ENCODE measurements around the gene RELT. TPM values are rescaled to one million over a fixed set of nuclear protein-coding genes. Genes with fewer than 3 reads are reported as not detected.

Gene RELT
- total and polyA plus RNA-seq, 2 donors (not counting 1 experiment from before 2014, with no cell fraction given): 71.6 to 92.4 TPM

DNA sequence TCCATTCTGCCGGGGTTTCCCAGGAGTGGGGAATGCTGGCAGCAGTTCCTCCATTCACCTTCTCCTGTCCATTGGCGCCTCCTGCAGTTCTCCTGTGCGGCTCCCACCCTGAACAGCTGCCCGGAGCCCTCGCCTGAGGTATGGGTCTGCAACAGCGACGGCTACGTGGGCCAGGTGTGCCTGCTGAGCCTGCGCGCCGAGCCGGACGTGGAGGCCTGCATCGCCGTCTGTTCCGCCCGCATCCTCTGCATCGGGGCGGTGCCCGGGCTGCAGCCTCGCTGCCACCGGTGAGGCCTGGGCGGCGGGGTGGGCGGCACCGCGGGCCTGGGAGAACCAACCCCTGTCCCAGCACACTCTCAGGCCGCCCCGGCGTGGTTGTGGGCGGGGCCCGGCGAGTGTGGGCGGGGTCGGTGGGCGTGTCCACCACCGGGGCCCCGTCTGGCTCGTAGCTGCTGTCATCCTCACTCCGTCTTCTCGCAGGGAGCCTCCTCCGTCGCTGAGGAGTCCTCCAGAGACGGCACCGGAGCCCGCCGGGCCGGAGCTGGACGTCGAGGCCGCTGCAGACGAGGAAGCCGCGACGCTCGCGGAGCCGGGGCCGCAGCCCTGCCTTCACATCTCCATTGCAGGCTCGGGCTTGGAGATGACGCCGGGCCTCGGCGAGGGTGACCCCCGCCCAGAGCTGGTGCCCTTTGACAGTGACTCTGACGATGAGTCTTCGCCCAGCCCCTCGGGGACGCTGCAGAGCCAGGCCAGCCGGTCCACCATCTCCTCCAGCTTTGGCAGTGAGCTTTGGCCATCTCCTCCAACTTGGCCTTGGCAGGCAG is 14.0 kb upstream of the RELT start:
- Histone ChIP-seq H3K9ac (ENCODE audit: low read length) (no peak overlapping the region), H3K36me3 (replicated peaks in 1 of 2; ENCODE audit: control extremely low read depth in 1 of 2, control insufficient read depth in 1 of 2, extremely low read depth in 1 of 2, insufficient read depth in 2 of 2, low read length in 1 of 2) (no peaks in the 10 kb centered on the region), H3K9me3 (ENCODE audit: control extremely low read depth in 1 of 3, control insufficient read depth in 2 of 3, insufficient read depth in 1 of 3, low read length in 2 of 3) (peaks cover 0 to 7% (median 0%) of the 10 kb centered on the region in 3 donors), H3K27ac (ENCODE audit: low read length in 2 of 2) (no peak overlapping the region), H3K4me3 (ENCODE audit: control extremely low read depth in 1 of 5, extremely low read depth in 1 of 5, insufficient read depth in 1 of 5, low read depth in 2 of 5, low read length in 4 of 5) (no peak overlapping the region), H3K4me2 (replicated peaks; ENCODE audit: low read depth, low read length, poor library complexity, severe bottlenecking) (no peak overlapping the region), H3K4me1 (ENCODE audit: control insufficient read depth in 2 of 2, insufficient read depth in 2 of 2, low read length in 2 of 2) (peaks cover 24 to 34% of the 10 kb centered on the region in 2 donors), H2AFZ (ENCODE audit: insufficient read depth, low read depth, low read length, poor library complexity, severe bottlenecking) (no peak overlapping the region), H3K27me3 (replicated peaks in 1 of 4; ENCODE audit: control extremely low read depth in 1 of 4, control insufficient read depth in 3 of 4, insufficient read depth in 4 of 4, low read length in 3 of 4) (no peaks in the 10 kb centered on the region), H3K79me2 (ENCODE audit: control insufficient read depth, insufficient read depth, low read length) (no peaks in the 10 kb centered on the region), H4K20me1 (ENCODE audit: control insufficient read depth, insufficient read depth, low read length, poor library complexity, severe bottlenecking) (no peaks in the 10 kb centered on the region)
- Mint-ChIP-seq H3K4me3 (no peak overlapping the region), H3K27me3 (no peaks in the 10 kb centered on the region), H3K27ac (no peak overlapping the region), H3K4me1 (peaks cover 33% of the 10 kb centered on the region), H3K9me3 (ENCODE audit: insufficient read depth) (no peaks in the 10 kb centered on the region)
- 93% methylated on average over 70 of the region's 70 CpGs for WGBS (ENCODE audit: insufficient coverage)
- ChIA-PET CTCF (interaction anchor here (0.7 to 23.8 kb wide), 3 partner anchors 10 to 26 kb away, joined by 3 to 311 read pairs (median 89); no protein-coding TSS in a partner anchor), POLR2A (no interaction called here)
- TF ChIP-seq EZH2 (IDR thresholded peaks at IDR 0.05; ENCODE audit: borderline replicate concordance, insufficient read depth, low read depth, low read length, poor library complexity, severe bottlenecking): no peak
- TF ChIP-seq, protein P1, sequence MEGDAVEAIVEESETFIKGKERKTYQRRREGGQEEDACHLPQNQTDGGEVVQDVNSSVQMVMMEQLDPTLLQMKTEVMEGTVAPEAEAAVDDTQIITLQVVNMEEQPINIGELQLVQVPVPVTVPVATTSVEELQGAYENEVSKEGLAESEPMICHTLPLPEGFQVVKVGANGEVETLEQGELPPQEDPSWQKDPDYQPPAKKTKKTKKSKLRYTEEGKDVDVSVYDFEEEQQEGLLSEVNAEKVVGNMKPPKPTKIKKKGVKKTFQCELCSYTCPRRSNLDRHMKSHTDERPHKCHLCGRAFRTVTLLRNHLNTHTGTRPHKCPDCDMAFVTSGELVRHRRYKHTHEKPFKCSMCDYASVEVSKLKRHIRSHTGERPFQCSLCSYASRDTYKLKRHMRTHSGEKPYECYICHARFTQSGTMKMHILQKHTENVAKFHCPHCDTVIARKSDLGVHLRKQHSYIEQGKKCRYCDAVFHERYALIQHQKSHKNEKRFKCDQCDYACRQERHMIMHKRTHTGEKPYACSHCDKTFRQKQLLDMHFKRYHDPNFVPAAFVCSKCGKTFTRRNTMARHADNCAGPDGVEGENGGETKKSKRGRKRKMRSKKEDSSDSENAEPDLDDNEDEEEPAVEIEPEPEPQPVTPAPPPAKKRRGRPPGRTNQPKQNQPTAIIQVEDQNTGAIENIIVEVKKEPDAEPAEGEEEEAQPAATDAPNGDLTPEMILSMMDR (IDR thresholded peaks at IDR 0.05): no peak
- DNase-seq (no peak), ATAC-seq (ENCODE audit: low read depth) (no peak)
- intact Hi-C loops (cut with micrococcal nuclease): no loop called here

DNA sequence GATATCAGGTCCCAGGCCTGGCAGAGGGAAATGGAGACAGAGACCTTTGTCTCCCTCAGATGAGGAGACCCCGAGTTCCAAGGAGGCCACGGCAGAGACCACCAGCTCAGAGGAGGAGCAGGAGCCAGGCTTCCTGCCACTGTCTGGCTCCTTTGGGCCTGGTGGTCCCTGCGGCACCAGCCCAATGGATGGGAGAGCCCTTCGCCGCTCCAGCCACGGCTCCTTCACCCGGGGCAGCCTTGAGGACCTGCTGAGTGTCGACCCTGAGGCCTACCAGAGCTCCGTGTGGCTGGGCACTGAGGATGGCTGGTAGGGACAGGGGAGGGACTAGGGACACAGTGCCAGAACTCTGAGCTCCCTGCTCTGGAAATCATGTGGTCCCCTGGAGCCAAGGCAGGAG is 13.1 kb upstream of the RELT start:
- no peak overlapping the region for H2AFZ ChIP-seq (ENCODE audit: insufficient read depth, low read depth, low read length, poor library complexity, severe bottlenecking)
- H3K36me3 ChIP-seq (replicated peaks in 1 of 2; ENCODE audit: control extremely low read depth in 1 of 2, control insufficient read depth in 1 of 2, extremely low read depth in 1 of 2, insufficient read depth in 2 of 2, low read length in 1 of 2): no peaks in the 10 kb centered on the region
- ChIA-PET CTCF (interaction anchor here (1.1 to 23.8 kb wide), 4 partner anchors 11 to 27 kb away, joined by 4 to 311 read pairs (median 50); no protein-coding TSS in a partner anchor), POLR2A (interaction anchor here (1.4 kb wide), 1 partner anchor 20 kb away, joined by 3 read pairs; no protein-coding TSS in a partner anchor)
- no peak for ATAC-seq (ENCODE audit: low read depth)
- H3K4me3 Mint-ChIP-seq: no peak overlapping the region
- TF ChIP-seq, protein P1 (IDR thresholded peaks at IDR 0.05): no peak
- TF ChIP-seq EZH2 (IDR thresholded peaks at IDR 0.05; ENCODE audit: borderline replicate concordance, insufficient read depth, low read depth, low read length, poor library complexity, severe bottlenecking): no peak
- no peak overlapping the region for H3K9ac ChIP-seq (ENCODE audit: low read length)
- intact Hi-C loops (cut with micrococcal nuclease): no loop called here
- H3K4me3 ChIP-seq (ENCODE audit: control extremely low read depth in 1 of 5, extremely low read depth in 1 of 5, insufficient read depth in 1 of 5, low read depth in 2 of 5, low read length in 4 of 5): no peak overlapping the region
- no peaks in the 10 kb centered on the region for H4K20me1 ChIP-seq (ENCODE audit: control insufficient read depth, insufficient read depth, low read length, poor library complexity, severe bottlenecking)
- peaks cover 34 to 44% of the 10 kb centered on the region in 2 donors for H3K4me1 ChIP-seq (ENCODE audit: control insufficient read depth in 2 of 2, insufficient read depth in 2 of 2, low read length in 2 of 2)
- 98% methylated on average over 8 of the region's 9 CpGs for WGBS (ENCODE audit: insufficient coverage)
- peaks cover 43% of the 10 kb centered on the region for H3K4me1 Mint-ChIP-seq
- H3K79me2 ChIP-seq (ENCODE audit: control insufficient read depth, insufficient read depth, low read length): no peaks in the 10 kb centered on the region
- H3K9me3 ChIP-seq (ENCODE audit: control extremely low read depth in 1 of 3, control insufficient read depth in 2 of 3, insufficient read depth in 1 of 3, low read length in 2 of 3): peaks cover 0 to 7% (median 0%) of the 10 kb centered on the region in 3 donors
- H3K9me3 Mint-ChIP-seq (ENCODE audit: insufficient read depth): no peaks in the 10 kb centered on the region
- no peak overlapping the region for H3K4me2 ChIP-seq (replicated peaks; ENCODE audit: low read depth, low read length, poor library complexity, severe bottlenecking)
- no peaks in the 10 kb centered on the region for H3K27me3 Mint-ChIP-seq
- no peak overlapping the region for H3K27ac ChIP-seq (ENCODE audit: low read length in 2 of 2)
- DNase-seq: no peak
- H3K27ac Mint-ChIP-seq: peak overlapping the region; percentile 53
- no peaks in the 10 kb centered on the region for H3K27me3 ChIP-seq (replicated peaks in 1 of 4; ENCODE audit: control extremely low read depth in 1 of 4, control insufficient read depth in 3 of 4, insufficient read depth in 4 of 4, low read length in 3 of 4)
